Mesendoderm (in vitro differentiated cells): ENCODE measurements around the gene FRAS1.

Experiments
- DNase-seq: peaks from one replicate; pipeline ENCODE4 v3.0.0; 2013
- H2AK5ac ChIP-seq: 2 replicates; pipeline ENCODE4 v1.6.1; 2013; ENCODE audit warnings: low read length, inconsistent platforms
- H2BK120ac ChIP-seq: 2 replicates; pipeline ENCODE4 v1.6.1; 2013; ENCODE audit warnings: low read depth, mild to moderate bottlenecking, low read length, moderate library complexity, mixed read lengths
- H2BK15ac ChIP-seq: replicated peaks from 2 replicates; pipeline ENCODE4 v1.6.1; 2013; ENCODE audit warnings: low read depth, mild to moderate bottlenecking, moderate library complexity
- H2BK5ac ChIP-seq: 2 replicates; pipeline ENCODE4 v1.6.1; 2013; ENCODE audit warnings: low read length, inconsistent platforms
- H3K18ac ChIP-seq: 2 replicates; pipeline ENCODE4 v1.6.1; 2013; ENCODE audit warnings: mild to moderate bottlenecking, low read length, mixed read lengths
- H3K23ac ChIP-seq: one replicate; pipeline ENCODE4 v1.6.1; 2013; ENCODE audit warnings: low read length
- H3K27ac ChIP-seq: 2 replicates; pipeline ENCODE4 v1.5.1; 2013; ENCODE audit warnings: low read depth, mild to moderate bottlenecking, inconsistent platforms, low read length, moderate library complexity
- H3K27me3 ChIP-seq: 2 replicates; pipeline ENCODE4 v1.6.1; 2013; ENCODE audit warnings: low read length, control low read depth, mild to moderate bottlenecking, inconsistent platforms; ENCODE audit not compliant: insufficient read depth, poor library complexity
- H3K36me3 ChIP-seq: 2 replicates; pipeline ENCODE4 v1.6.1; 2013; ENCODE audit warnings: low read length, inconsistent platforms; ENCODE audit not compliant: control insufficient read depth, insufficient read depth
- H3K4ac ChIP-seq: one replicate; pipeline ENCODE4 v1.6.1; 2013; ENCODE audit warnings: low read depth, mild to moderate bottlenecking, low read length, moderate library complexity
- H3K4me1 ChIP-seq: 2 replicates; pipeline ENCODE4 v1.6.1; 2013; ENCODE audit warnings: low read depth, low read length, inconsistent platforms; ENCODE audit not compliant: control insufficient read depth
- H3K4me2 ChIP-seq: 2 replicates; pipeline ENCODE4 v1.6.1; 2013; ENCODE audit warnings: low read length
- H3K4me3 ChIP-seq: 2 replicates; pipeline ENCODE4 v1.5.1; 2013; ENCODE audit warnings: mild to moderate bottlenecking, low read length
- H3K56ac ChIP-seq: one replicate; pipeline ENCODE4 v1.6.1; 2013; ENCODE audit warnings: low read length
- H3K79me1 ChIP-seq: 2 replicates; pipeline ENCODE4 v1.6.1; 2013; ENCODE audit warnings: low read length, inconsistent platforms
- H3K79me2 ChIP-seq: 2 replicates; pipeline ENCODE4 v1.6.1; 2013; ENCODE audit warnings: mild to moderate bottlenecking, low read length; ENCODE audit not compliant: control insufficient read depth, insufficient read depth
- H3K9ac ChIP-seq: 2 replicates; pipeline ENCODE4 v1.6.1; 2013; ENCODE audit warnings: low read length, inconsistent platforms
- H4K5ac ChIP-seq: one replicate; pipeline ENCODE4 v1.6.1; 2013; ENCODE audit warnings: low read length
- H4K8ac ChIP-seq: one replicate; pipeline ENCODE4 v1.6.1; 2013; ENCODE audit warnings: low read depth, mild to moderate bottlenecking, control low read depth, low read length, moderate library complexity
- WGBS: extraction: QIAGEN DNeasy Blood & Tissue Kit; methylation state at CpG from one replicate; pipeline ENCODE4 v1.1.7; 2013; ENCODE audit warnings: low lambda C conversion rate, missing lambda C conversion rate; ENCODE audit not compliant: insufficient coverage; ENCODE audit errors: extremely low coverage; 5-methylcytosine and 5-hydroxymethylcytosine counted together

Gene FRAS1

GRCh38 chr4:78477276-78477675, 420.2 kb downstream of the FRAS1 start:
- Histone ChIP-seq H3K4ac (no peak overlapping the region), H2BK15ac (no peak overlapping the region), H3K79me1 (no peaks in the 10 kb centered on the region), H3K56ac (no peak overlapping the region), H2BK5ac (no peak overlapping the region), H3K9ac (no peak overlapping the region), H3K27ac (no peak overlapping the region), H3K36me3 (peaks cover 9% of the 10 kb centered on the region), H3K4me1 (no peaks in the 10 kb centered on the region), H3K18ac (no peak overlapping the region), H4K5ac (no peak overlapping the region), H3K23ac (no peak overlapping the region), H2BK120ac (no peak overlapping the region), H4K8ac (no peak overlapping the region), H3K79me2 (no peaks in the 10 kb centered on the region), H3K27me3 (no peaks in the 10 kb centered on the region), H2AK5ac (no peak overlapping the region), H3K4me2 (no peak overlapping the region), H3K4me3 (no peak overlapping the region)
- no peak for DNase-seq
- no CpG with 5 or more reads among the region's 1 CpG for WGBS

DNA sequence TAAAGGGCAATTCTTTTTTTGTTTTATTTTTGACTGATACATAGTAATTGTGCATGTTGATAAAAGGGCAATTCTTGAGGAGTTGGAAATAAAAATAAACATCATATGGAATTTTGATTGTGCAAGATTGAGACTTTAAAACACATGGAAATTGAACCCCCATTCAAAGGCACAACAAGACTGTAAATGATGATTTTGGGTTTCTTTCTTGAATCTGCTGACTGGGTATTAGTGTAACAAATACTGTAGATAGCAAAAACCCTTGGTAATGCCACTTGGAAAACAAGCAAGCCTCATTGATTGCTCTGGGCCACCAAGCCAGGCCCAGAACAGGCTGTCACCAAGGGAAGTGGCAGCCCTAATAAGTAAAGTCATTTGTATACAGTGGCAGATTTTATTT, 421.4 kb downstream of the FRAS1 start:
- H3K36me3 ChIP-seq: peaks cover 7% of the 10 kb centered on the region
- H2AK5ac ChIP-seq: no peak overlapping the region
- H2BK15ac ChIP-seq: no peak overlapping the region
- no peaks in the 10 kb centered on the region for H3K4me1 ChIP-seq
- no peak overlapping the region for H3K4ac ChIP-seq
- no peak overlapping the region for H3K23ac ChIP-seq
- no peak overlapping the region for H3K27ac ChIP-seq
- no peaks in the 10 kb centered on the region for H3K27me3 ChIP-seq
- no peak for DNase-seq
- no peak overlapping the region for H4K8ac ChIP-seq
- no peak overlapping the region for H3K9ac ChIP-seq
- no peaks in the 10 kb centered on the region for H3K79me1 ChIP-seq
- no peak overlapping the region for H3K18ac ChIP-seq
- H3K4me2 ChIP-seq: no peak overlapping the region
- H2BK5ac ChIP-seq: no peak overlapping the region
- no peak overlapping the region for H3K56ac ChIP-seq
- no peak overlapping the region for H4K5ac ChIP-seq
- no peaks in the 10 kb centered on the region for H3K79me2 ChIP-seq
- no peak overlapping the region for H2BK120ac ChIP-seq
- no peak overlapping the region for H3K4me3 ChIP-seq

- Histone ChIP-seq H3K56ac (no peak overlapping the region), H2AK5ac (no peak overlapping the region), H2BK120ac (no peak overlapping the region), H4K8ac (no peak overlapping the region), H3K18ac (no peak overlapping the region), H3K27ac (no peak overlapping the region), H3K36me3 (peaks cover 7% of the 10 kb centered on the region), H2BK15ac (no peak overlapping the region), H2BK5ac (no peak overlapping the region), H3K4me2 (no peak overlapping the region), H3K9ac (no peak overlapping the region), H3K79me1 (no peaks in the 10 kb centered on the region), H3K23ac (no peak overlapping the region), H3K79me2 (no peaks in the 10 kb centered on the region), H3K27me3 (no peaks in the 10 kb centered on the region), H3K4me1 (no peaks in the 10 kb centered on the region), H3K4me3 (no peak overlapping the region), H3K4ac (no peak overlapping the region), H4K5ac (no peak overlapping the region)
- WGBS: no CpG with 5 or more reads among the region's 1 CpG
- DNase-seq: no peak
These were observed 423.2 kb downstream of the FRAS1 start for GRCh38 chr4:78480286-78480685.

DNA sequence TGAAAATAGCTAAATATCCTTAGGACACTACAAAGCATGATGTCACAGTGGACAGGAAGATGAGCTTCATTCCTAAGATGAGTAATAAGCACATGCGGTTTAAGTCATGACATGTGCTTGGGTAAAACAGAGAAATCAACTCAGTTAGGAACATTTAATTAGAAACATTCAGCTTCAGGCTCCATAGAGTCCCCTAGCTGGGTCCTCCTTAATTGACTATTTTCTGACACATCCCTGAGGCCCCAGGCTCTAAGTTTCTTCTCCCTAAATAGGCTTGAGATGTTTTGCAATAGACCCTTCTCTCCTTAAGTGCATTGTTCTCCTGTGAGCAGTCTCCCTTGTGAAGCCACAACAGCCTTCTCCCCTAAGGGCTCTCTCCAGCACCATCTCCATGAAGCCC, 424.1 kb downstream of the FRAS1 start:
- H3K27me3 ChIP-seq: no peaks in the 10 kb centered on the region
- no peak overlapping the region for H2BK15ac ChIP-seq
- H3K27ac ChIP-seq: no peak overlapping the region
- no peak overlapping the region for H3K4ac ChIP-seq
- no peak overlapping the region for H2BK120ac ChIP-seq
- no peaks in the 10 kb centered on the region for H3K79me2 ChIP-seq
- H2AK5ac ChIP-seq: no peak overlapping the region
- H2BK5ac ChIP-seq: no peak overlapping the region
- WGBS: no CpG with 5 or more reads among the region's 1 CpG
- no peak overlapping the region for H4K8ac ChIP-seq
- no peaks in the 10 kb centered on the region for H3K4me1 ChIP-seq
- H3K56ac ChIP-seq: no peak overlapping the region
- H3K36me3 ChIP-seq: peaks cover 7% of the 10 kb centered on the region
- DNase-seq: peak; percentile 13
- no peak overlapping the region for H3K18ac ChIP-seq
- H3K79me1 ChIP-seq: no peaks in the 10 kb centered on the region
- H3K4me2 ChIP-seq: no peak overlapping the region
- no peak overlapping the region for H3K23ac ChIP-seq
- H4K5ac ChIP-seq: no peak overlapping the region
- no peak overlapping the region for H3K9ac ChIP-seq
- H3K4me3 ChIP-seq: no peak overlapping the region

- Histone ChIP-seq H4K5ac (no peak overlapping the region), H3K4me2 (no peak overlapping the region), H2BK5ac (no peak overlapping the region), H3K79me1 (no peaks in the 10 kb centered on the region), H4K8ac (no peak overlapping the region), H3K23ac (no peak overlapping the region), H3K18ac (no peak overlapping the region), H3K36me3 (peaks cover 7% of the 10 kb centered on the region), H3K79me2 (no peaks in the 10 kb centered on the region), H2BK15ac (no peak overlapping the region), H3K4ac (no peak overlapping the region), H3K27me3 (no peaks in the 10 kb centered on the region), H3K9ac (no peak overlapping the region), H3K4me1 (no peaks in the 10 kb centered on the region), H2AK5ac (no peak overlapping the region), H3K4me3 (no peak overlapping the region), H2BK120ac (no peak overlapping the region), H3K56ac (no peak overlapping the region), H3K27ac (no peak overlapping the region)
- DNase-seq: no peak
- no CpG with 5 or more reads among the region's 4 CpGs for WGBS
These were observed 425.2 kb downstream of the FRAS1 start for GRCh38 chr4:78482281-78482680.

DNA sequence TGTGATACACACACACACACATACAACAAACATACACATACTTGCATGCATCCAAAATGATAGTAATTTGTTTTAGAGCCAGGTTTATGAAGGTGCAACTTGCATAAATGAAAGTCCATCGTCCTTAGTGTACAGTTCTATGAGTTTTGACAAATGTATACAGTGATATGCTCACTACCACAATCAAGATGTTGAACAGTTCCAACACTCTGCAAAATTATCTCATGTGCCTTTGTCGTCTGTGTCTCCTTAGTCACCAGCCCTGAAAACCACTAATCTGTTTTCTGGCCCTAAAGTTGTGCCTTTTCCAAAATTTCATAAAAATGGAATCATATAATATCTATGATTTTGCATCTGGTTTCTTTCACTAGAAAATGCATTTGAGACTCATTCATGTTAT, 426.7 kb downstream of the FRAS1 start:
- Histone ChIP-seq H3K27ac (no peak overlapping the region), H3K23ac (no peak overlapping the region), H2AK5ac (no peak overlapping the region), H3K36me3 (peaks cover 8% of the 10 kb centered on the region), H3K4ac (no peak overlapping the region), H3K56ac (no peak overlapping the region), H3K4me3 (no peak overlapping the region), H3K18ac (no peak overlapping the region), H3K9ac (no peak overlapping the region), H2BK5ac (no peak overlapping the region), H3K27me3 (no peaks in the 10 kb centered on the region), H3K4me1 (no peaks in the 10 kb centered on the region), H3K79me2 (no peaks in the 10 kb centered on the region), H4K8ac (no peak overlapping the region), H3K79me1 (no peaks in the 10 kb centered on the region), H4K5ac (no peak overlapping the region), H2BK15ac (no peak overlapping the region), H3K4me2 (no peak overlapping the region), H2BK120ac (no peak overlapping the region)
- no peak for DNase-seq
- WGBS: no CpG with 5 or more reads among the region's 2 CpGs
